HepG2 (cell line): Measurements from ENCODE around the gene RMI2. TPM values are rescaled to one million over a fixed set of nuclear protein-coding genes. Genes with fewer than 3 reads are reported as not detected.

Experiments used
- AGO2 ChIP-seq: fragments of 200-400 bp; formaldehyde crosslinking; optimal IDR thresholded peaks from 2 replicates; pipeline ENCODE3; 2017; ENCODE audit warnings: mild to moderate bottlenecking, low read depth, low read length, moderate library complexity
- ASH2L ChIP-seq: fragments of 300-600, 200-600 bp; sonication (generic); IDR thresholded peaks from 2 replicates; pipeline ENCODE4 v1.7.0; 2017; ENCODE audit warnings: low read depth, mild to moderate bottlenecking, moderate library complexity, mixed read lengths, low read length; ENCODE audit not compliant: insufficient read length
- DPF2 ChIP-seq: sonication (generic); formaldehyde crosslinking; IDR thresholded peaks from 2 replicates; pipeline ENCODE4 v1.4.0; 2020; ENCODE audit warnings: mild to moderate bottlenecking, low read depth, missing genetic modification reagents, borderline replicate concordance
- ELK4 ChIP-seq: sonication (generic); formaldehyde crosslinking; IDR thresholded peaks from 2 replicates; pipeline ENCODE4 v1.9.0; 2021; ENCODE audit warnings: missing genetic modification reagents, borderline replicate concordance
- HNRNPK ChIP-seq: fragments of 200-400 bp; formaldehyde crosslinking; IDR thresholded peaks from 2 replicates; pipeline ENCODE4 v1.6.1; 2018; ENCODE audit warnings: low read length, low read depth, moderate library complexity, mild to moderate bottlenecking; ENCODE audit not compliant: poor library complexity, severe bottlenecking
- NCOA1 ChIP-seq: sonication (generic); formaldehyde crosslinking; IDR thresholded peaks from 2 replicates; pipeline ENCODE4 v1.9.0; 2021; ENCODE audit warnings: missing genetic modification reagents
- PAWR ChIP-seq: sonication (generic); formaldehyde crosslinking; IDR thresholded peaks from 2 replicates; pipeline ENCODE4 v1.4.0; 2020; ENCODE audit warnings: missing genetic modification reagents, mild to moderate bottlenecking, borderline replicate concordance
- RBFOX2 ChIP-seq: fragments of 200-400 bp; formaldehyde crosslinking; IDR thresholded peaks from 2 replicates; pipeline ENCODE4 v1.6.1; 2017; ENCODE audit warnings: low read depth, mild to moderate bottlenecking, low read length
- SKIL ChIP-seq: sonication (generic); formaldehyde crosslinking; IDR thresholded peaks from 2 replicates; pipeline ENCODE4 v1.8.0; 2022; ENCODE audit warnings: missing genetic modification reagents, mild to moderate bottlenecking, moderate library complexity, borderline replicate concordance
- SMAD1 ChIP-seq: sonication (generic); formaldehyde crosslinking; IDR thresholded peaks from 2 replicates; pipeline ENCODE4 v1.4.0; 2020; ENCODE audit warnings: missing genetic modification reagents, low read depth, mild to moderate bottlenecking, borderline replicate concordance
- ZNF124 ChIP-seq: sonication (generic); formaldehyde crosslinking; IDR thresholded peaks from 2 replicates; pipeline ENCODE4 v1.4.0; 2020; ENCODE audit warnings: missing genetic modification reagents
- ZNF343 ChIP-seq: sonication (generic); formaldehyde crosslinking; IDR thresholded peaks from 2 replicates; pipeline ENCODE4 v1.4.0; 2020; ENCODE audit warnings: mild to moderate bottlenecking, missing genetic modification reagents
- ZNF354B ChIP-seq: sonication (generic); formaldehyde crosslinking; IDR thresholded peaks from 2 replicates; pipeline ENCODE4 v1.8.0; 2022; ENCODE audit warnings: mild to moderate bottlenecking, missing genetic modification reagents
- ZNF557 ChIP-seq: sonication (generic); formaldehyde crosslinking; IDR thresholded peaks from 2 replicates; pipeline ENCODE4 v1.4.0; 2020; ENCODE audit warnings: missing genetic modification reagents
- ZNF569 ChIP-seq: sonication (generic); formaldehyde crosslinking; IDR thresholded peaks from 2 replicates; pipeline ENCODE4 v1.5.0; 2020; ENCODE audit warnings: mild to moderate bottlenecking, missing genetic modification reagents, moderate library complexity, borderline replicate concordance
- ZNF674 ChIP-seq: sonication (generic); formaldehyde crosslinking; IDR thresholded peaks from 2 replicates; pipeline ENCODE4 v1.5.0; 2020; ENCODE audit warnings: low read depth, mild to moderate bottlenecking, missing genetic modification reagents
- ZNF768 ChIP-seq: sonication (generic); formaldehyde crosslinking; IDR thresholded peaks from 2 replicates; pipeline ENCODE4 v1.4.0; 2020; ENCODE audit warnings: missing genetic modification reagents
- ZNF891 ChIP-seq: sonication (generic); formaldehyde crosslinking; IDR thresholded peaks from 2 replicates; pipeline ENCODE4 v1.5.0; 2020; ENCODE audit warnings: mild to moderate bottlenecking, missing genetic modification reagents
- polyA plus RNA-seq, 8 experiments: library from polyadenylated mRNA; depleted of rRNA in 3 of 8; stranded (reverse) in 7 of 8; unstranded in 1 of 8; fragments of >200 nt; fragmentation: Illumina TruSeq in 4 of 8; extraction: Trizol in 4 of 8; gene quantifications; 2 replicates each; pipeline versions ENCODE4 v1.2.1 to v1.2.3, GENCODE V29; 2011 to 2016; ENCODE audit warnings: low read depth in 4 of 8, missing spikeins in 1 of 8, mixed read lengths in 1 of 8; ENCODE audit not compliant: insufficient read depth in 1 of 8
- total RNA-seq, 5 experiments: library from RNA; depleted of rRNA; stranded (reverse); fragments of >200 nt; fragmentation: Illumina TruSeq; extraction: Trizol; gene quantifications; 2 replicates each; pipeline ENCODE4 v1.2.3, GENCODE V29; 2016; ENCODE audit warnings: low read depth in 1 of 5

RMI2 gene
- total and polyA plus RNA-seq, 2 of the 13 experiments (the other 11 are each of a cell fraction or from before 2014, with no cell fraction given): 24.5 to 55.7 TPM

- TF ChIP-seq AGO2: no peak
- TF ChIP-seq ZNF674 (CRISPR knock-in tag): no peak
- TF ChIP-seq ZNF124 (CRISPR knock-in tag): peak; percentile 55
- no peak; the same call in 1 of the 2 replicates for TF ChIP-seq SMAD1 (CRISPR knock-in tag)
- no peak for TF ChIP-seq ZNF891
- TF ChIP-seq ZNF343: no peak
- TF ChIP-seq ZNF354B (CRISPR knock-in tag): 0 out of 2 replicates have a peak, but pooled peaks have one; percentile 58
- no peak; the same call in 1 of the 2 replicates for TF ChIP-seq ZNF768 (CRISPR knock-in tag)
- TF ChIP-seq HNRNPK: no peak
- no peak for TF ChIP-seq RBFOX2
- no peak for TF ChIP-seq ZNF557
- no peak; the same call in 1 of the 2 replicates for TF ChIP-seq ZNF569 (CRISPR knock-in tag)
- TF ChIP-seq ELK4: no peak
- peak; percentile 34 for TF ChIP-seq ASH2L
- peak; percentile 90 for TF ChIP-seq SKIL (CRISPR knock-in tag)
- TF ChIP-seq DPF2 (CRISPR knock-in tag): no peak
- no peak for TF ChIP-seq PAWR (CRISPR knock-in tag)
- TF ChIP-seq NCOA1 (CRISPR knock-in tag): peak; percentile 68; the same call in 1 of the 2 replicates
These were observed 35.2 kb upstream of the RMI2 start (continued) for GRCh38 chr16:11309895-11310633.
